RPMI8226 (cell line): Measurements from ENCODE around the gene MAP2K2.
"Not testable (repeated sequence)": the region's sequence is repeated elsewhere in the genome, so short reads cannot be mapped to it uniquely, and the experiment has no call there.

Source experiments
- DNase-seq: peaks from one replicate; pipeline ENCODE4 v3.0.0-alpha.2; 2015

Gene MAP2K2

GRCh38 chr19:4129050-4129449, 5.1 kb upstream of the MAP2K2 start:
- DNase-seq = not testable (repeated sequence)

DNA sequence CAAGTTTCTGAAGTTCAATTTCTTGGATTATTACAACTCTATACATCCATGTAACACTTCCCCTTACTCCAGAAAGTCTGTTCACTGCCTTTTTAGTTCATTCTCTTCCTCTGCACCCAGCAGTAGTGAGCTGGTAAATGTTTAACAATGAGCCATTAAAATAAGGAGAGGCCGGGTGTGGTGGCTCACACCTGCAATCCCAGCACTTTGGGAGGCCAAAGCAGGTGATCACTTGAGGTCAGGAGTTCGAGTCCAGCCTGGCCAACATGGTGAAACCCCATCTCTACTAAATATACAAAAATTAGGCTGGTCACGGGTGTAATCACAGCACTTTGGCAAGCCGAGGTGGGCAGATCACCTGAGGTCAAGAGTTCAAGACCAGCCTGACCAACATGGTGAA, 3.4 kb upstream of the MAP2K2 start:
- not testable (repeated sequence) for DNase-seq

DNA sequence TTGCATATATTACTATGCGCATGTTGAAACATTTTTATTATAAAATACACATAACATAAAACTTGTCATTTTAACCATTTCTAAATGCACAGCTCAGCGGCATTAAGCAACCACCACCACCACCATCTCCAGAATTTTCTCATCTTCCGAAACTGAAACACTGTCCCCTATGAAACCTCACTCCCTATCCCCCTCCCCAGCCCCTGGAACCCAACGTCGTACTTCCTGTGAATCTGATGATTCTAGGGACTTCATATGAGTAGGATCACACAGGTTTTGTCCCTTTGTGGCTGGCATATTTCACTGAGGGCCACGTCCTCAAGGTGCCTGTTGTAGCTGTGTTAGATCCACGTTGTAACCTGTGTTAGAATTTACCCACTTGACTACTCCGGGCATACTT, 716 bp upstream of the MAP2K2 start:
- DNase-seq = peak; percentile 44

DNA sequence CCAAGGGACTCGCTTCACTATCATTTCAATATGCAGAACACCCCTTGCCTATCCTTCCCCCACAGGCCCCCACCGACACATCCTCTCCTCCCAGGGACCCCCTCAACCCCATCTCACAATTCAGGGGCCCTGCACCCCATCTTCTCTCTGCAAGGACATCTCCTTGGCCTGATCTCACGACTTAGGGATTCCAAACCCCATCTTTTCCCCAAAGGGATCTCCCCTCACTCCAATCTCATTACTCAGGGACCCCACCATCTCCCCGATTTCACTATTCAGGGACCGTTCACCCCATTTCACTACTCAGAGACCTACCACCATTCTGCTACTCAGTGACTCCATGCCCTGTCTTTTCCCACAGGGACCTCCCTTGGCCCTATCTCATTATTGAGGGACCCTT, 1.4 kb downstream of the MAP2K2 start:
- no peak for DNase-seq

- DNase-seq = no peak
Measured at GRCh38 chr19:4121815-4122214, 2.1 kb downstream of the MAP2K2 start.

DNA sequence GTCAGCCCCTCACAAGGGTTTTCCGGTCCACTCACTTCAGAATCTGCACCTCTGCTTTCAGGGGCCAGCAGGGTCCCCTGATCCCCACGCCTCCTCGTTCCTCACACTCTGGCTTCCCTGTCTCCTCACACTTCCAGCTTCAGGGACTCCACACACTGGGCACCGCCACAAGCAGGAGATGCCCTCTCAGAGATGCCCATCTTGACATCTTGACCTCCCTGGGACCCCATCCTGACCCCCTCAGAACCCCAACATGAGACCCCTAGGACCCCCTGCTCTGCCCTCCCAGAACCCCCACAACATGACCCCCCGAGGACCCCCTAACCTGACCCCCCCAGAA, 2.7 kb downstream of the MAP2K2 start:
- DNase-seq = no peak

DNA sequence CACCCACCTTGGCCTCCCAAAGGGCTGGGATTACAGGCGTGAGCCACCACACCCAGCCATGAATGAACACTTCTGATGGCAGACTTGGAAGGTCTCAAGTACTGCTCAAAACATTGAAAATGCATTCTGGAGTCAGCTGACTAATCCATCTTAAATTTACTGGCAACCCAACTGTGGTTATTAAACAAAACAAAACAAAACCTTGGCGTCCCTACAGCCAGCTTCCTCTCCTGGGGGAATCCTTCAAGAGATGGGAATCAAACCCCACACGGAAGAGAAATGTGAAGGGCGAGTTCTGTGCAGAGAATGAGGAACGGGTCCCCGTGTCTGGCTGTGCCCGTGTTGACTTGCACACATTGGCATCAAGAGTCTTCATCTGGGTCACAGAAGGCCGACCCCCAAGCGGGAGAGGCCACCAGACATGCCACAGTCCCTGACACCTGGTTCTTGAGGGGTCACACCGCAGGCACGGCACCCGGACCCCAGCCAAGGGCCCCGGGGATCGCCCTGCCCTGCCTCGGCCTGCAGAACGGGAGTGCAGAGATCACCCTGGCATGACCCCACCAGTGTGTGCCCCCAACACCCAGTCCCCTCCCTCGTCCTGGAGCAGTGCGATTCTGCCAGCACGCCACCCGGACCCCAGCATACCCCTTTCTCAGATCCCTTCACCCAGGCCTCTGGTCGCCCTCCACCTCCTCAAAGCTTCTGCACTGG, 3.2 kb downstream of the MAP2K2 start:
- no peak for DNase-seq

DNA sequence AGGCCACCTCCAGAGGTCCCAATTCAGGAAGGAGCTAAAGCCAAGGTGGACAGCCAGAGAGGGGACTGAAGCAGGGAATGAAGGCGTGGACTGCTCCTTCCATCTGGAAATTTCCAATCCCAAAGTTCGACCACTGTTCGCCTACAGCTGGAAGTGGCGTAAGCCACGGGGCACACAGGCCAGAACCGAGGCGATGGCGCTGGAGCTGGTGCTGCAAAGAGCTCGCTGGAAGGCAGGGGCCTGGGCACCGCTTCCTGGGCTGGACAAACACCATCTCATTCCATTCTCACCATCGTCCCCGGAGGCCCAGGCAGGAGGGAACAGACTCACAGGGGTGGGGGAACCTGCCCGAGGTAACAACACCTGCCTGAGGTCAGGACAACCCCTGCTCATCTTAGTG, 4.2 kb downstream of the MAP2K2 start:
- DNase-seq = no peak

DNA sequence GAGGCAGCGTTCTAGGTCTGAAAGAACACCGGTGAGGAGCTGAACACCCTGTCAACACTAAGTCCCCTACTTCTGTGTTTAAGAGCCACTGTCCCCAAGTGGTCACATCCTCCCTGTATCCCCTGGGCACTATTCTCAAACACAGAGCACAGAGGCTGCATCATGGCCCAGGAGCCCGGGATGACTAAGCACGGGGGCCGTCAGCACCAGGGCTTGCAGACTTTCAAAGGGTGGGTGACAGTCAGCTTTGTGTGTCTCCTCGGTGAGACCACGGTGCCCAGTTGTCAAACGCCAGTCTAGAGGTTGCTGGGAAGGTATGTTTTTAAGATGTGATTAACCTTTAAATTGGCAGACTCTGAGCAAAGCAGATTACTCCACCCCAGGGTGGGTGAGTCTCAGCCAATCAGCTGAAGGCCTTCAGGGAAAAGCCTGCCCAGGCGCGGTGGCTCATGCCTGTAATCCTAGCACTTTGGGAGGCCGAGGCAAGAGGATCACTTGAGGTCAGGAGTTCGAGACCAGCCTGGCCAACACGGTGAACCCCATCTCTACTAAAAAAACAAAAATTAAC, 8.0 kb downstream of the MAP2K2 start:
- no peak for DNase-seq

DNA sequence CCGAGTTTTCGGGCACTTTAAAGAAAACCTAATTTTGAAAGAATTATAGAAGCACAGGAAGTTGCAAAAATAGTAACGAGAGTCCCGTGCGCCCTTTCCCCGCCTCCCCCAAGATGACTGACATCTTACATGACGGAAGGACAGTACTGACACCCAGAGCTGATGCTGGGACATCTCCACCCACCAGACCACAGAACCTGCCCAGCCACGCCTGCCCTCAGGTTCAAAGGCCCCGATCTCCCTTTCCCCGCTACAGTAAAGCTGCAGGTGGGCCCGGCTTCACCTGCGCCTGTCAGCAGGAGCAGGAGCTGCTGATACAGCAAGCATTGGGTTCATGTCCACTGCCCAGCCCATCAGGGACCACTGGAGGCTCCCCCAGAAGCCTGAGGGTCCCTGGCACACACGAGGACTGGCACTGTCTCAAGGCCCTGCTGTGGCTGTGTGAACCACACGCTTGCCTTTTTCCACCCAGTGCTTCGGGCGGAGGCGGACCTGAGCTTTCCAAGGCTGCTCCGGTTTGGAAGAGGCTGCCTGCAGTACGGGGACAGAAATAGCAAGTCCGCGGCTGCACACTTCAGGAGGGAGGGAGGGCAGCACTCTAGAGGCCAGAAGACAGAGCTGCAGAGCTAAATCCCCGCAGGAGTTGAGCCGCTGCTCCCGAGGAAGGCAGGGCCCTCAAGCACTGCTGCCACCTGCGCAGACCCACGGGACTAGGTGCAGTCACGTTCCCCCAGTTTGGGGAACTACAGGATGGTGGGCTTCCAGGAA, 8.7 kb downstream of the MAP2K2 start:
- DNase-seq = no peak

- no peak for DNase-seq
Measured at GRCh38 chr19:4114181-4114580, 9.7 kb downstream of the MAP2K2 start.

DNA sequence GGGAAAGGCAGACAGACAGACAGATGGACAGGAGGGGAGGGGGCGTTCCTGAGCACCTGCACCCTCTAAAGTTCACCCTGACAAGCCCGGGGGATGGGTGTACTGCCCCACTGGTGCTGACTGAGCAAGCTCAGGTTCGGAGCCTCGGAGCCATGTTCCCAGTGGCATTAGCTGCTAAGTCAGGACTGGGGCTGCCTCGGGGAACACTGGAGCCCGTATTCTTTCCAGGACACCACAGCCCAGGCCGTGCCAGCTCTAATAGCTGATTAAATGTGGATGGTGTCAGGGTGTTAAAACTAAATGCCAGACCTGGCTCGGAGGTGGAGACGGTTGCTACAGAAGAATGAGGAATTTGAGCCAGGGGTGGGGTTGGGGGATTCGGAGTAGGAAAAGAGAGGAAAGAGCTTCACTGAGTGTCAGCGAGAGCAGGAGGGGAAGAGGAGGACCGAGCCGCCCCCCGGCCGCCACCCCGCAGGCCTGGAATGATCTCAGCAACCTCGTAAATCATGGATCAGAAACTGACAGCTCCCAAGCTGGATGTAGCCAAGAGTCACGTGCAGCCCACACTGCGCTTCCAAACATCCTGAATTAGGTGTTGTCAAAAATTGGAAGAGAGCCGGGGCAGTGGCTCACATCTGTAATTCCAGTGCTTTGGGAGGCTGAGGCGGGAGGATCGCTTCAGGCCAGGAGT, 10.4 kb downstream of the MAP2K2 start:
- no peak for DNase-seq

DNA sequence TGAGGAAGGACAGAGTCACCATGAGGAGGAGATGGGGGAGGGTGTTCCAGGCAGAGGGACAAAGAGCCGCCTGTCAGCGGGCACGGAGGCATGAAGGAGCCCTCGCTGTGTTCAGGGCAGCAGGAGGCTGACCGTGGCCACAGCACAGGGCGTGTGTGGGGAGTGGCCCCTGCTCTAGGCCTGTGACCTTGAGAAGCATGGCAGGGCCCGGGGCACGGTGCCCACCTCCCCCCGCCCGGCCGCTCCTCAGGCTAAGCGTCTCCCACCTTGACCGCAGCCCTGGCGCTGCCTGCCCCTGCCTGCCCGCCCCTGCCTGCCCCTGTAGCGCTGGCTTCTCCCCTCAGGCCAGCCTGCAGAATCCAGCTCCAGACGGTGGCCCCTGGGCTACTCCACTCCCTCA, 11.6 kb downstream of the MAP2K2 start:
- DNase-seq = no peak

- DNase-seq = no peak
Measured at GRCh38 chr19:4109626-4109945, 14.3 kb downstream of the MAP2K2 start.

DNA sequence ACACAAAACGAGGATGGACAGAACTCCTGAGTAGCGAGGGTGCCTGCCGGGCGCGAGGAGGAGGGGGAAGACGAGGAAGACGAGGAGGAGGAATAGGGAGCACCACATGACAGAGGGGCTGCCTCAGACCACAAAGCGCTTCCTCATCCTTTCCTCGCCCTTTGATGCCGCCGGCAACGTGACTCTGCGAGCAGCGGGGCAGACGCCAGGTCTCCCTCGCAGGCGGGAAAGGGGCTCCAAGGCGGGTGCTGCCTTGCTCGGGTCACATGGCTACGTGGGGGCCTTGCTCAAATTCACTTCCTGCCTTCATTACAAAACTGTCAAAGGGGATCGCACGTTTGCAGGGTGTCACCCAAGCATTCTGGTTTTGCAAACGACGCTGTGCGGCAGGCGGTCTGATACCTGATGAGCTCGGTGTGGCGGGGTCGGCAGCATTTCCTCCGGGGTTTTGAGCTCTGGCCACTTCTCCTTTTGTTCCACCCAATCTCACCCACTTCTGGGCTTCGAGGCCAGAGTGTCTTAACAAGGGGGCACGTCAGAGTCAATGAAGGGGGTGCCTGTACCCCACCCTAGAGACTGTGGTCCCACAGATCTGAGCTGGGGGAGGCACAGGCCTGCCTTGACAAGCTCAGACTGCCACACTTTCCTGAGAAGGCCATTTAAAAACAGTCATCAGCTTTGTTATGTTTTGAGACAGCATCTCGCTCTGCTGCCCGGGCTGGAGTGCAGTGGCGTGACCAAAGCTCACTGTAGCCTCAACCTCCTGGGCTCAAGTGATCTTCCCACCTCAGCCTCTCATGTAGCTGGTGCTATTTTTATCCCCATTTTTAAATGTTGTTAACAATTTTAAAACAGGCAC, 14.9 kb downstream of the MAP2K2 start:
- DNase-seq = no peak

DNA sequence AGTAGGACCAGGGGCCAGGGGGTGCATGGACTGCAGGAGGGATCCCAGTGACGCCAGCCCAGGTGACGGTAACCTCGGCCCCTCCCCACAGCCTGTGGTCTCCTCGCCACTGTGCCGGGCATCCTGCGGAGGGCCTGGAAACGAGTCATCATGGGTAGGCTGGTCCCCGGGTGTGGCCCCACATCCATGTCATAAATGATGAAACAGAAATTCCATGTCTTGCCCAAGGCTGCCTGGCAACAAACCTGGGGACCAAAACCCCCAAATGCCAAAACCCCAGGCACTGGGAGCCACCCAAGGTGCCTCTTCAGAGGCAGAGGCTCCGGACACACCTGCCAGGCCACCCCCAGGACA, 20.9 kb downstream of the MAP2K2 start:
- no peak for DNase-seq

GRCh38 chr19:4102339-4103079, 21.4 kb downstream of the MAP2K2 start:
- no peak for DNase-seq

GRCh38 chr19:4101496-4101770, 22.5 kb downstream of the MAP2K2 start:
- DNase-seq = no peak

- DNase-seq = no peak
Measured at GRCh38 chr19:4100647-4101495, 23.1 kb downstream of the MAP2K2 start.

DNA sequence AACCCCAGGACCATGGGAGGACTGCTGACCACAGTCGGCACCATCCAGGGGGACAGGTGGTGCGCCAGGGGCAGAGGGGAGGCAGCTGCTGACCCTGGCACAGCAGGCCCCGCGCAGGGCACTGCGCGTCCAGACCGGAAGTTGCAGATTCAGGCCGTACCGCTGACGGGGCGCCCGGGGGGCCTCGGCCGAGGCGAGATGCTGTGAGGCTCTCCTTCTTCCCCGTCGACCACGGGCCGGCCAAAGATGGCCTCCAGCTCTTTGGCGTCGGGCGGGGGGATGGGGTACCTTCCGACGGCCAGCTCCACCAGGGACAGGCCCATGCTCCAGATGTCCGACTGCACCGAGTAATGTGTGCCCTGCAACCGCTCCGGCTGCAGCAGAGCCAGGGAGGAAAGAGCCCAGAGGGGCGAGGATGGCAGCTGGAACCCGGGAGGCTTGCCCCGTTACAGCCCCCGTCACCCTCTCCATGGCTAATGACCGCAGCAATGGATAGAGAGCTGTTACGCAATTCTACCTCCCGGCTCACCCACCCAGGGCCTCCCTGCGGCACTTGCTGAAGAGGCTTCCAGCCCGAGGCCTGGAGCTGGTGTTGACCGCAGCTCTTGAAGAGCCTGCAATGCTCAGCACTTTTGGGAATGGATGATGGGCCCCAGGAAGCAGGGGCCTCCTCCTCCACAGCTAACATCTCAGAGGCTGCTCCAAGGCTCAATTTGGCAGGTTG, 24.7 kb downstream of the MAP2K2 start:
- no peak for DNase-seq

DNA sequence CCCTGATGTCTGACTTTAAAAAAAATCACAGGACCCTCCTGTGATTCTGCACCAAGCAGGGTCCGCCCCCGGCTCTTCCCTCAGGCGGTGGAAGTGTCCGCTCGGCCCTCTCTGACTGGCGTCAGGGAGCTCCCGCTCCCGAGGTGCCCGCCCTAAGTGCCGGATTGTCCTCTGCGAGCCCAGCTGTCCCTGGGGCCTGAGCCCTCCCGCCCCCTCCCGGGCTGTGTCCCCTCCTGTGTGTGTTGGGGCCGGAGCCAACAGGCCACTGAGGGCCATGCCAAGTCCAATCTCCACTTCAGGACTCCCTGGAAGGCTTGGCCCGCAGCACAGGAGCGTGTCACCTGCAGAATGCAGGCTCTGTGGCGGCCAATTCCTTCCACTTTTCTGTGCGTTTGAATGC, 25.4 kb downstream of the MAP2K2 start:
- no peak for DNase-seq
